HCT116 (cell line): Measurements from ENCODE around the gene GABRR2.

Experiments used
- CTCF ChIP-seq, 3 experiments: fragments of 200-600 bp in 1 of 3; sonication (generic) in 1 of 3; IDR thresholded peaks in 2 of 3; conservative IDR thresholded peaks in 1 of 3; 2 replicates each; pipeline ENCODE4 v1.5.1; 2012 to 2017; ENCODE audit warnings: low read depth in 2 of 3, low read length in 2 of 3, antibody characterized with exemption in 1 of 3, borderline replicate concordance in 1 of 3, control low read depth in 1 of 3, mild to moderate bottlenecking in 1 of 3, mixed read lengths in 1 of 3, mixed run types in 1 of 3, moderate library complexity in 1 of 3; ENCODE audit not compliant: insufficient read depth in 1 of 3
- ELF1 ChIP-seq: IDR thresholded peaks from 2 replicates; pipeline ENCODE4 v1.6.1; 2012; ENCODE audit warnings: low read depth, borderline replicate concordance
- EZH2 ChIP-seq: fragments of 200-600 bp; sonication (generic); IDR thresholded peaks from 2 replicates; pipeline ENCODE4 v1.6.1; 2017; ENCODE audit warnings: antibody characterized with exemption, mixed run types
- EZH2phosphoT487 ChIP-seq: fragments of 200-600 bp; IDR thresholded peaks from 2 replicates; pipeline ENCODE4 v1.6.1; 2018; ENCODE audit warnings: antibody characterized with exemption, borderline replicate concordance
- POLR2A ChIP-seq: IDR thresholded peaks from 2 replicates; pipeline ENCODE4 v1.7.0; 2011; ENCODE audit warnings: borderline replicate concordance; ENCODE audit not compliant: insufficient read depth, insufficient read length; ENCODE audit errors: extremely low read depth
- YY1 ChIP-seq: IDR thresholded peaks from 2 replicates; pipeline ENCODE4 v1.6.1; 2011; ENCODE audit warnings: low read length, low read depth, moderate library complexity, mild to moderate bottlenecking; ENCODE audit not compliant: insufficient replicate concordance; ENCODE audit errors: extremely low read depth

GRCh38 chr6:89260832-89261231 is 54.3 kb downstream of the GABRR2 start:
- TF ChIP-seq POLR2A: no peak
- TF ChIP-seq CTCF (IDR thresholded peaks at IDR 0.05 in 2 of 3, conservative IDR thresholded peaks at IDR 0.05 in 1 of 3; ENCODE audit: borderline replicate concordance in 1 of 3, insufficient read depth in 1 of 3, low read depth in 2 of 3, low read length in 2 of 3): no peak
- no peak for TF ChIP-seq EZH2
- no peak for TF ChIP-seq ELF1
- no peak for TF ChIP-seq YY1
- no peak for TF ChIP-seq EZH2phosphoT487
